ENCODE data around the gene ADGRG3. TPM values are rescaled to one million over a fixed set of nuclear protein-coding genes. Genes with fewer than 3 reads are reported as not detected.
"Not testable (repeated sequence)": the region's sequence is repeated elsewhere in the genome, so short reads cannot be mapped to it uniquely, and the experiment has no call there.

The ADGRG3 gene
- total and polyA plus RNA-seq, 2 donors (not counting 1 experiment from before 2014, with no cell fraction given) = not detected

DNA sequence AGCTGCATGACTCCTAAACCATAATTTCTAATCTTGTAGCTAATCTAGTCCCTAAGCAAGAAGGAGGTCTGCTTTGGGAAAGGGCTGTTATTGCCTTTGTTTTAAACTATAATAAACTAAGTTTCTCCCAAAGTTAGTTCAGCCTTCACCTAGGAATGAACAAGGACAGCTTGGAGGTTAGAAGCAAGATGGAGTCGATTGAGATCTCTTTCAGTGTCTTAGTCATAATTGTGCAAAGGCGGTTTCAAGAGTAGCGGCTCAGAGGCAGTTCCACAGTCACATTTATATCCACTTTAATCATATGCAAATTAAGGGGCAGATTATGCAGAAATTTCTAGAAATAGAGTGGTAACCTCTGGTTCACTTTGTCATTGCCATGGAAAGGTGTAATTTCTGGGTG is 43.9 kb downstream of the ADGRG3 start:
- Mint-ChIP-seq H3K9me3 (ENCODE audit: insufficient read depth) (no peaks in the 10 kb centered on the region), H3K27me3 (peaks cover 33% of the 10 kb centered on the region), H3K4me3 (no peak overlapping the region), H3K4me1 (no peaks in the 10 kb centered on the region), H3K27ac (no peak overlapping the region)
- Histone ChIP-seq H3K79me2 (ENCODE audit: control insufficient read depth, insufficient read depth, low read length) (no peaks in the 10 kb centered on the region), H3K9ac (ENCODE audit: low read length) (no peak overlapping the region), H3K9me3 (ENCODE audit: control extremely low read depth in 1 of 3, control insufficient read depth in 2 of 3, insufficient read depth in 1 of 3, low read length in 2 of 3) (peaks cover 0 to 3% (median 0%) of the 10 kb centered on the region in 3 donors), H3K4me1 (ENCODE audit: control insufficient read depth in 2 of 2, insufficient read depth in 2 of 2, low read length in 2 of 2) (no peaks in the 10 kb centered on the region), H2AFZ (ENCODE audit: insufficient read depth, low read depth, low read length, poor library complexity, severe bottlenecking) (no peak overlapping the region), H3K27ac (ENCODE audit: low read length in 2 of 2) (no peak overlapping the region), H4K20me1 (ENCODE audit: control insufficient read depth, insufficient read depth, low read length, poor library complexity, severe bottlenecking) (no peaks in the 10 kb centered on the region), H3K27me3 (replicated peaks in 1 of 4; ENCODE audit: control extremely low read depth in 1 of 4, control insufficient read depth in 3 of 4, insufficient read depth in 4 of 4, low read length in 3 of 4) (peaks cover 0 to 3% (median 0%) of the 10 kb centered on the region in 4 experiments), H3K36me3 (replicated peaks in 1 of 2; ENCODE audit: control extremely low read depth in 1 of 2, control insufficient read depth in 1 of 2, extremely low read depth in 1 of 2, insufficient read depth in 2 of 2, low read length in 1 of 2) (no peaks in the 10 kb centered on the region), H3K4me3 (ENCODE audit: control extremely low read depth in 1 of 5, extremely low read depth in 1 of 5, insufficient read depth in 1 of 5, low read depth in 2 of 5, low read length in 4 of 5) (no peak overlapping the region), H3K4me2 (replicated peaks; ENCODE audit: low read depth, low read length, poor library complexity, severe bottlenecking) (no peak overlapping the region)
- no peak for ATAC-seq (ENCODE audit: low read depth)
- CTCF ChIA-PET = no interaction called here
- TF ChIP-seq EZH2 (IDR thresholded peaks at IDR 0.05; ENCODE audit: borderline replicate concordance, insufficient read depth, low read depth, low read length, poor library complexity, severe bottlenecking) = no peak
- TF ChIP-seq, protein P1, sequence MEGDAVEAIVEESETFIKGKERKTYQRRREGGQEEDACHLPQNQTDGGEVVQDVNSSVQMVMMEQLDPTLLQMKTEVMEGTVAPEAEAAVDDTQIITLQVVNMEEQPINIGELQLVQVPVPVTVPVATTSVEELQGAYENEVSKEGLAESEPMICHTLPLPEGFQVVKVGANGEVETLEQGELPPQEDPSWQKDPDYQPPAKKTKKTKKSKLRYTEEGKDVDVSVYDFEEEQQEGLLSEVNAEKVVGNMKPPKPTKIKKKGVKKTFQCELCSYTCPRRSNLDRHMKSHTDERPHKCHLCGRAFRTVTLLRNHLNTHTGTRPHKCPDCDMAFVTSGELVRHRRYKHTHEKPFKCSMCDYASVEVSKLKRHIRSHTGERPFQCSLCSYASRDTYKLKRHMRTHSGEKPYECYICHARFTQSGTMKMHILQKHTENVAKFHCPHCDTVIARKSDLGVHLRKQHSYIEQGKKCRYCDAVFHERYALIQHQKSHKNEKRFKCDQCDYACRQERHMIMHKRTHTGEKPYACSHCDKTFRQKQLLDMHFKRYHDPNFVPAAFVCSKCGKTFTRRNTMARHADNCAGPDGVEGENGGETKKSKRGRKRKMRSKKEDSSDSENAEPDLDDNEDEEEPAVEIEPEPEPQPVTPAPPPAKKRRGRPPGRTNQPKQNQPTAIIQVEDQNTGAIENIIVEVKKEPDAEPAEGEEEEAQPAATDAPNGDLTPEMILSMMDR (IDR thresholded peaks at IDR 0.05) = no peak
- intact Hi-C loops (cut with micrococcal nuclease) = no loop called here
- POLR2A ChIA-PET = no interaction called here
- WGBS (ENCODE audit: insufficient coverage) = no CpG with 5 or more reads among the region's 3 CpGs
- no peak for DNase-seq

- WGBS (ENCODE audit: insufficient coverage) = 89% methylated on average over 6 of the region's 6 CpGs
These were observed 44.5 kb downstream of the ADGRG3 start for GRCh38 chr16:57712569-57712968.

More at GRCh38 chr16:57712569-57712968, 44.5 kb downstream of the ADGRG3 start:
- H3K4me3 Mint-ChIP-seq; ATAC-seq (ENCODE audit: low read depth); H3K4me3 ChIP-seq (ENCODE audit: control extremely low read depth in 1 of 5, extremely low read depth in 1 of 5, insufficient read depth in 1 of 5, low read depth in 2 of 5, low read length in 4 of 5); H3K79me2 ChIP-seq (ENCODE audit: control insufficient read depth, insufficient read depth, low read length); H2AFZ ChIP-seq (ENCODE audit: insufficient read depth, low read depth, low read length, poor library complexity, severe bottlenecking); H3K36me3 ChIP-seq (replicated peaks in 1 of 2; ENCODE audit: control extremely low read depth in 1 of 2, control insufficient read depth in 1 of 2, extremely low read depth in 1 of 2, insufficient read depth in 2 of 2, low read length in 1 of 2); H3K27ac Mint-ChIP-seq; H3K4me1 ChIP-seq (ENCODE audit: control insufficient read depth in 2 of 2, insufficient read depth in 2 of 2, low read length in 2 of 2); H4K20me1 ChIP-seq (ENCODE audit: control insufficient read depth, insufficient read depth, low read length, poor library complexity, severe bottlenecking); intact Hi-C loops (cut with micrococcal nuclease); H3K4me1 Mint-ChIP-seq; H3K9me3 Mint-ChIP-seq (ENCODE audit: insufficient read depth); CTCF ChIA-PET; H3K27me3 ChIP-seq (replicated peaks in 1 of 4; ENCODE audit: control extremely low read depth in 1 of 4, control insufficient read depth in 3 of 4, insufficient read depth in 4 of 4, low read length in 3 of 4); H3K9me3 ChIP-seq (ENCODE audit: control extremely low read depth in 1 of 3, control insufficient read depth in 2 of 3, insufficient read depth in 1 of 3, low read length in 2 of 3); H3K9ac ChIP-seq (ENCODE audit: low read length); DNase-seq; POLR2A ChIA-PET; H3K4me2 ChIP-seq (replicated peaks; ENCODE audit: low read depth, low read length, poor library complexity, severe bottlenecking); H3K27ac ChIP-seq (ENCODE audit: low read length in 2 of 2): not testable (repeated sequence)
- peaks cover 31% of the 10 kb centered on the region for H3K27me3 Mint-ChIP-seq
